ENCODE results near the gene DNAJC12.

DNA sequence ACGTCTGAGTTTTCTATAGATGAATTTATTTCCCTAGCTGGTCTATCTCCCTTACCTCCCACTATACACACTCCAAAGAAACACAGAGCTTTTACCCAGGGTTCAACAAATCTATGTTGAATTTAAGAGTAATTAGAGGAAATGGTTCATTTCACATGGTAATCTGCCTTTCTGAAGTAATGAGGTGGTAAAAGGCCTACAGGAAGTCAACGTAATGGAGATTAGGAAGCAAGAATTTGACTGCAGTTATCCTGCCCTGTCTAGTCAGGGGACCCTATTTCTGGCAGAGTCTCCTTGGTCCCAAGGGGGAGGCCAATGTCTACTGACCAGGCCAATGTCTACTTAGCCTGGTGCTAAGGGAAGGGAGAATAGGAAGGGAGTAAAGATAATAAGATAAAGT lies 25.1 kb upstream of the DNAJC12 start:
- TF ChIP-seq, protein P1, sequence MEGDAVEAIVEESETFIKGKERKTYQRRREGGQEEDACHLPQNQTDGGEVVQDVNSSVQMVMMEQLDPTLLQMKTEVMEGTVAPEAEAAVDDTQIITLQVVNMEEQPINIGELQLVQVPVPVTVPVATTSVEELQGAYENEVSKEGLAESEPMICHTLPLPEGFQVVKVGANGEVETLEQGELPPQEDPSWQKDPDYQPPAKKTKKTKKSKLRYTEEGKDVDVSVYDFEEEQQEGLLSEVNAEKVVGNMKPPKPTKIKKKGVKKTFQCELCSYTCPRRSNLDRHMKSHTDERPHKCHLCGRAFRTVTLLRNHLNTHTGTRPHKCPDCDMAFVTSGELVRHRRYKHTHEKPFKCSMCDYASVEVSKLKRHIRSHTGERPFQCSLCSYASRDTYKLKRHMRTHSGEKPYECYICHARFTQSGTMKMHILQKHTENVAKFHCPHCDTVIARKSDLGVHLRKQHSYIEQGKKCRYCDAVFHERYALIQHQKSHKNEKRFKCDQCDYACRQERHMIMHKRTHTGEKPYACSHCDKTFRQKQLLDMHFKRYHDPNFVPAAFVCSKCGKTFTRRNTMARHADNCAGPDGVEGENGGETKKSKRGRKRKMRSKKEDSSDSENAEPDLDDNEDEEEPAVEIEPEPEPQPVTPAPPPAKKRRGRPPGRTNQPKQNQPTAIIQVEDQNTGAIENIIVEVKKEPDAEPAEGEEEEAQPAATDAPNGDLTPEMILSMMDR (IDR thresholded peaks at IDR 0.05 in 2 of 3, conservative IDR thresholded peaks at IDR 0.05 in 1 of 3; ENCODE audit: borderline replicate concordance in 1 of 3, insufficient read depth in 1 of 3, low read depth in 2 of 3, low read length in 2 of 3): no peak
- TF ChIP-seq, protein P2, sequence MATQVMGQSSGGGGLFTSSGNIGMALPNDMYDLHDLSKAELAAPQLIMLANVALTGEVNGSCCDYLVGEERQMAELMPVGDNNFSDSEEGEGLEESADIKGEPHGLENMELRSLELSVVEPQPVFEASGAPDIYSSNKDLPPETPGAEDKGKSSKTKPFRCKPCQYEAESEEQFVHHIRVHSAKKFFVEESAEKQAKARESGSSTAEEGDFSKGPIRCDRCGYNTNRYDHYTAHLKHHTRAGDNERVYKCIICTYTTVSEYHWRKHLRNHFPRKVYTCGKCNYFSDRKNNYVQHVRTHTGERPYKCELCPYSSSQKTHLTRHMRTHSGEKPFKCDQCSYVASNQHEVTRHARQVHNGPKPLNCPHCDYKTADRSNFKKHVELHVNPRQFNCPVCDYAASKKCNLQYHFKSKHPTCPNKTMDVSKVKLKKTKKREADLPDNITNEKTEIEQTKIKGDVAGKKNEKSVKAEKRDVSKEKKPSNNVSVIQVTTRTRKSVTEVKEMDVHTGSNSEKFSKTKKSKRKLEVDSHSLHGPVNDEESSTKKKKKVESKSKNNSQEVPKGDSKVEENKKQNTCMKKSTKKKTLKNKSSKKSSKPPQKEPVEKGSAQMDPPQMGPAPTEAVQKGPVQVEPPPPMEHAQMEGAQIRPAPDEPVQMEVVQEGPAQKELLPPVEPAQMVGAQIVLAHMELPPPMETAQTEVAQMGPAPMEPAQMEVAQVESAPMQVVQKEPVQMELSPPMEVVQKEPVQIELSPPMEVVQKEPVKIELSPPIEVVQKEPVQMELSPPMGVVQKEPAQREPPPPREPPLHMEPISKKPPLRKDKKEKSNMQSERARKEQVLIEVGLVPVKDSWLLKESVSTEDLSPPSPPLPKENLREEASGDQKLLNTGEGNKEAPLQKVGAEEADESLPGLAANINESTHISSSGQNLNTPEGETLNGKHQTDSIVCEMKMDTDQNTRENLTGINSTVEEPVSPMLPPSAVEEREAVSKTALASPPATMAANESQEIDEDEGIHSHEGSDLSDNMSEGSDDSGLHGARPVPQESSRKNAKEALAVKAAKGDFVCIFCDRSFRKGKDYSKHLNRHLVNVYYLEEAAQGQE (IDR thresholded peaks at IDR 0.05; ENCODE audit: low read depth): no peak
- TF ChIP-seq EZH2 (IDR thresholded peaks at IDR 0.05) (no peak), POLR2A (IDR thresholded peaks at IDR 0.05; ENCODE audit: borderline replicate concordance, extremely low read depth, insufficient read depth, insufficient read length) (no peak), RAD21 (IDR thresholded peaks at IDR 0.05; ENCODE audit: low read depth) (no peak), ELF1 (IDR thresholded peaks at IDR 0.05; ENCODE audit: borderline replicate concordance, low read depth) (no peak), ZNF274 (IDR thresholded peaks at IDR 0.05; ENCODE audit: low read depth, low read length) (no peak)
- TF ChIP-seq, protein P3, sequence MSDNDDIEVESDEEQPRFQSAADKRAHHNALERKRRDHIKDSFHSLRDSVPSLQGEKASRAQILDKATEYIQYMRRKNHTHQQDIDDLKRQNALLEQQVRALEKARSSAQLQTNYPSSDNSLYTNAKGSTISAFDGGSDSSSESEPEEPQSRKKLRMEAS (IDR thresholded peaks at IDR 0.05): no peak

Data from HCT116 (cell line).